DOHH2 (cell line): ENCODE data around the gene SCARB2.

Source experiments
- CTCF ChIP-seq: fragments of 200-600 bp; sonication (generic); IDR thresholded peaks from one replicate; pipeline ENCODE4 v1.5.1; 2014; ENCODE audit warnings: antibody characterized with exemption, mild to moderate bottlenecking, low read depth, low read length; ENCODE audit not compliant: poor library complexity, severe bottlenecking
- EZH2phosphoT487 ChIP-seq: fragments of 200-600 bp; sonication (generic); IDR thresholded peaks from 2 replicates; pipeline ENCODE4 v1.6.1; 2017; ENCODE audit warnings: borderline replicate concordance, mild to moderate bottlenecking, antibody characterized with exemption, low read length, moderate library complexity, mixed read lengths

- no peak for TF ChIP-seq CTCF
- no peak for TF ChIP-seq EZH2phosphoT487
These were observed 5.9 kb upstream of the SCARB2 start for GRCh38 chr4:76219299-76220055.
